Measurements from ENCODE around the gene SMURF1.
"Not testable (repeated sequence)": the region's sequence is repeated elsewhere in the genome, so short reads cannot be mapped to it uniquely, and the experiment has no call there.

The SMURF1 gene

DNA sequence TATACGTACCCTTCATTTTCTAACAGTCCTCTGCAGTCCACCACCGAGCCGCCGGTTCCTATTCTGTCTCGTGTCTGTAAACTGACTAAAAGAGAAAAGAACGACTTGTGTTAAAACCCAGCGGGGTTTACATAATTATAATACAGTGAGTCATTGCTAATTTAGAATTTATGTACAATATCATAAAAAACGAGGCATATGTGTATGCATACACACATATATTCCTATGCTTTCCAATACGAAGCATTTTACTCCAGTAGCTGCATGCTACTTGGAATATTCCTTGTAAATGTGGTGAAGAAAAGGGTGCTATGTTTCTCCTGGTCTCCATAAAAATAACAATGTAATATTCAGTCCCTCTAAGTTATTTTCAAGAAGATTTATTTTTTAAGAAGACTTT, 89.1 kb downstream of the SMURF1 start:
- FAIRE-seq: no peak
- no peak for DNase-seq (ENCODE audit: insufficient read length, low spot score)
- TF ChIP-seq POLR2A (IDR thresholded peaks at IDR 0.05; ENCODE audit: low read depth, low read length): no peak
- TF ChIP-seq POU2F2 (IDR thresholded peaks at IDR 0.05; ENCODE audit: low read depth, low read length): no peak
- no peak for TF ChIP-seq TAF1 (IDR thresholded peaks at IDR 0.05; ENCODE audit: low read depth, low read length)
- TF ChIP-seq SPI1 (IDR thresholded peaks at IDR 0.05; ENCODE audit: low read depth, low read length): no peak
- TF ChIP-seq POLR2AphosphoS5 (IDR thresholded peaks at IDR 0.05; ENCODE audit: low read depth, low read length): no peak
- no peak for TF ChIP-seq PAX5 (IDR thresholded peaks at IDR 0.05; ENCODE audit: insufficient read depth, low read length, severe bottlenecking)

DNA sequence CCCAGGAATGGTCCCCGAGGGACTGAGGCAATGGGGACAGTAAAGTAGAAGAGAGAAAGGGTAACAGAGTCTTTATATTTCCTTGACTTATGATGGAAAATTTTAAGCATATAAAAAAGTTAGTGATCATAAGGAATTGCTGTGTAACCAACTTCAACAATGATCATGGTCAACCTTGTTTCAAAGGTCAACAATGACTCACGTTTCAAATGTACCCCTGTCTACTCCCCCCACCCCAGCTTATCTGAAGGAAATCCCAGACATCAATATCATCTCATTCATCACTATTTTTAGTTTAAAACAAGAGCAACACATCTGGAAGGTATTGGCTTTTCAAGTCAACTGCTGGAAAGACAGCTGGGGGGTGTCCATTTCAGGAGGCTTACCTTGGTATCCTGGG, 92.9 kb downstream of the SMURF1 start:
- no peak for TF ChIP-seq POLR2A (IDR thresholded peaks at IDR 0.05; ENCODE audit: low read depth, low read length)
- no peak for TF ChIP-seq POLR2AphosphoS5 (IDR thresholded peaks at IDR 0.05; ENCODE audit: low read depth, low read length)
- TF ChIP-seq SPI1 (IDR thresholded peaks at IDR 0.05; ENCODE audit: low read depth, low read length): no peak
- no peak for TF ChIP-seq PAX5 (IDR thresholded peaks at IDR 0.05; ENCODE audit: insufficient read depth, low read length, severe bottlenecking)
- TF ChIP-seq TAF1 (IDR thresholded peaks at IDR 0.05; ENCODE audit: low read depth, low read length): no peak
- no peak for TF ChIP-seq POU2F2 (IDR thresholded peaks at IDR 0.05; ENCODE audit: low read depth, low read length)
- DNase-seq (ENCODE audit: insufficient read length, low spot score) (no peak), FAIRE-seq (no peak)

DNA sequence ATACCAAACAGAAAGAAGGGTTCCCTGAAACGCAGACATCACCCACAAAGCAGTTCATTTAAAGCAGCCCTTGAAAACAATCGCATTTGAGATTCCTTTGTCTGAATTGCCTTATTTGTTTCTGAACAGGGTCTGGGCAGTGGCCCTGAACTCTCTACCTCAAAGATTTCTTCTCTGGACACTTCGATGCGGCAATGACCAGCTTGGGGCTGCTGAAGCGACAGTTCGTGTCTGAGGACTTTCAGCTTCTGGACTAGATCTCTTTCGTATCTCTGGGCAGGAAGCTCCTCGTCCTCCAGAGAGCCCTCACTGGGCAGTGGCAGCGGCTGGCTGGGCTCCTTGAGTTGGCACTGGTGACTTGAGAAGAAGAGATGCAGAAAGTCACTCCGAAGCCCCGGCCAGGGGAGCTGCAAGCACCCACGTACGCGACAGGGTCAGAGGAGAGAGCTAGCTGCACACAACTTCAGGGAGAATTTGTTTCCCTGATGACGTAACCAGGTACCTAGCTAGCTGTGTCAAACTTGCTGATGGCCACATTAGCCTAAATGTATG, 96.3 kb downstream of the SMURF1 start:
- TF ChIP-seq PAX5 (IDR thresholded peaks at IDR 0.05; ENCODE audit: insufficient read depth, low read length, severe bottlenecking): no peak
- TF ChIP-seq POU2F2 (IDR thresholded peaks at IDR 0.05; ENCODE audit: low read depth, low read length): no peak
- no peak for TF ChIP-seq POLR2A (IDR thresholded peaks at IDR 0.05; ENCODE audit: low read depth, low read length)
- no peak for TF ChIP-seq SPI1 (IDR thresholded peaks at IDR 0.05; ENCODE audit: low read depth, low read length)
- no peak for TF ChIP-seq POLR2AphosphoS5 (IDR thresholded peaks at IDR 0.05; ENCODE audit: low read depth, low read length)
- no peak for TF ChIP-seq TAF1 (IDR thresholded peaks at IDR 0.05; ENCODE audit: low read depth, low read length)
- FAIRE-seq: no peak
- no peak for DNase-seq (ENCODE audit: insufficient read length, low spot score)

DNA sequence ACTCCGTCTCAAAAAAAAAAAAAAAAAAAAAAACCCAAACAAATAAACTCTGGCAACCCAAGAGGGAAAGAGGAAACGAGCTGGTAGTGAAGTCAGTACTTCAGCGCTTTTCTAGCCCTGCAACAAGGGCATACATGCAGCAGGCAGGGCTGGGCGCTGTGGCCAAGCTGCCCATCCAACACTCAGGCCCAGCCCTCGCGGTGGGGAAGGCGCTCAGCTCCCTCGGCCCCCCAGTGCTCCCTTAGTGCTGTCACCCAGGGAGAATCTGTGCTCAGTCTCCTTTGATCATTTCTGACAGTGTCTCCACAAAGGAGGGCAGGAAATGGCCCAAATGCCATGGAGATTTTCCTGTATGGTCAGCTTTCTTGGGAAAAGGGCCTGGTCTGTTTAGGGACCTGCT, 97.2 kb downstream of the SMURF1 start:
- FAIRE-seq (no peak), DNase-seq (ENCODE audit: insufficient read length, low spot score) (no peak)
- TF ChIP-seq SPI1 (IDR thresholded peaks at IDR 0.05; ENCODE audit: low read depth, low read length) (no peak), POLR2AphosphoS5 (IDR thresholded peaks at IDR 0.05; ENCODE audit: low read depth, low read length) (no peak), POLR2A (IDR thresholded peaks at IDR 0.05; ENCODE audit: low read depth, low read length) (no peak), POU2F2 (IDR thresholded peaks at IDR 0.05; ENCODE audit: low read depth, low read length) (no peak), PAX5 (IDR thresholded peaks at IDR 0.05; ENCODE audit: insufficient read depth, low read length, severe bottlenecking) (no peak), TAF1 (IDR thresholded peaks at IDR 0.05; ENCODE audit: low read depth, low read length) (no peak)

DNA sequence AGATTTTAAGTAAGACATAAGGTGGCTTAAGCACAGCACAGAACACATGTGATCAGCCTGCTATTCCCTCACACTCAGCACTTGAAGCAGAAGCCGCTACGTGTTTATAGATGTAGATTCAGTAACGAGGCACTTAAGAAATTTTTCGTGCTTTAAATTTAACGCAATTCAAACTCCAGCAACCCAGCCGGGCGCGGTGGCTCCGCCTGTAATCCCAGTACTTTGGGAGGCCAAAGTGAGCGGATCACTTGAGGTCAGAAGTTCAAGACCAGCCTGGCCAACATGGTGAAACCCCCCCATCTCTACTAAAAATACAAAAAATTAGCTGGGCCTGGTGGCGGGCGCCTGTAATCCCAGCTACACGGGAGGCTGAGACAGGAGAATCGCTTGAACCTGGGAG, 97.6 kb downstream of the SMURF1 start:
- DNase-seq (ENCODE audit: insufficient read length, low spot score); FAIRE-seq: not testable (repeated sequence)

DNA sequence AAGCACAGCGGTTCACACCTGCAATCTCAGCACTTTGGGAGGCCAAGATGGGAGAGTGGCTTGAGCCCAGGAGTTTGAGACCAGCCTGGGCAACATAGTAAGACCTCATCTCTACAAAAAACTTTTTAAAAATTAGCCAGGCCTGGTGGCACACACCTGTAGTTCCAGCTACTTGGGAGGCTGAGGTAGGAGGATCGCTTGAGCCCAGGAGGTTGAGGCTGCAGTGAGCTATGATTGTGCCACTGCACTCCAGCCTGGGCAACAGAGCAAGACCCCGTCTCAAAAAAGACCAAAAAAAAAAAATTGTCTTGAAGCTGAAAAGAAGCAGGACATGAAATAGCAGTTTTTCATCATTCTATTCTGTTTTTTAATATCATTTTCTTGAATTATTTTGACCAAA, 99.0 kb downstream of the SMURF1 start:
- not testable (repeated sequence) for FAIRE-seq; DNase-seq (ENCODE audit: insufficient read length, low spot score)

DNA sequence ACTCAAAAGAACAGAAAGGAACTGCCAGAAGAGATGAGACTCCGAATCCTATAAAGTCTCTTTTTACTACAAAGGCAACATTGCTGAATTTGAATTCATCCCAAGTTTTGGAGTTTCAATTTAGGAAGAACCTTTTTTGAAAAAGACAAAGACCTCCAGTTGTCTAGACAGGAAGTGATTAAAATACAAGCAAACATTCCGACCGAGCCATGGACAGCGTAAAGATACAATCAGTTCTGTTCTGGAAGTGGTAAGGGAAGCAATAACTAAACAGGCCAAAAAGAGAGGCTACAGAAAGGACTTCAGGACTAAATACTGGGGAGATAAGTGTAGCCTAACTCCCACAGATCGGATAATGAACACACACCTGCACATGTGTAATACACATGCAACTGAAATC, 101.0 kb downstream of the SMURF1 start:
- TF ChIP-seq TAF1 (IDR thresholded peaks at IDR 0.05; ENCODE audit: low read depth, low read length): no peak
- no peak for TF ChIP-seq PAX5 (IDR thresholded peaks at IDR 0.05; ENCODE audit: insufficient read depth, low read length, severe bottlenecking)
- TF ChIP-seq POU2F2 (IDR thresholded peaks at IDR 0.05; ENCODE audit: low read depth, low read length): no peak
- TF ChIP-seq SPI1 (IDR thresholded peaks at IDR 0.05; ENCODE audit: low read depth, low read length): no peak
- no peak for TF ChIP-seq POLR2A (IDR thresholded peaks at IDR 0.05; ENCODE audit: low read depth, low read length)
- no peak for TF ChIP-seq POLR2AphosphoS5 (IDR thresholded peaks at IDR 0.05; ENCODE audit: low read depth, low read length)
- DNase-seq (ENCODE audit: insufficient read length, low spot score) (no peak), FAIRE-seq (no peak)

DNA sequence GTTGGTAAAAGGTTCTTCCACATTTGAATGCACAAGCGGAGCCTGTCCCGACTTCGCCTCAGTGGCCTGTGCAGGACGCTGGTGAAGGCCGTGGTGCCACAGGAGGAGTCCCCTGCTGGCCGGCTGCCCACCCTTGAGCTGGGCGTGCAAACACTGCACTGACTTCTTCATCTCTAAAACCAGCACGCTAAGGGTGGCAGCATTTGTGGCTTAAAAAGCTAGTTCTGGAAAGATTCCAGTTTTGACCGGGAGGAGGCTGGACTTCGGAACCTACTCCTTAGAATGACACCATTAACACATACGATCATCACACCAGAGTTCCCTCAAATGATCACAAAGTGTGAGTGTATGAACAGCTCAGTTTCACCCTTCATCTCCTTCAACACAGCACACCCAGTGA, 102.4 kb downstream of the SMURF1 start:
- DNase-seq (ENCODE audit: insufficient read length, low spot score): no peak
- TF ChIP-seq PAX5 (IDR thresholded peaks at IDR 0.05; ENCODE audit: insufficient read depth, low read length, severe bottlenecking) (no peak), POU2F2 (IDR thresholded peaks at IDR 0.05; ENCODE audit: low read depth, low read length) (no peak), SPI1 (IDR thresholded peaks at IDR 0.05; ENCODE audit: low read depth, low read length) (no peak), POLR2AphosphoS5 (IDR thresholded peaks at IDR 0.05; ENCODE audit: low read depth, low read length) (no peak), TAF1 (IDR thresholded peaks at IDR 0.05; ENCODE audit: low read depth, low read length) (no peak), POLR2A (IDR thresholded peaks at IDR 0.05; ENCODE audit: low read depth, low read length) (no peak)
- no peak for FAIRE-seq

DNA sequence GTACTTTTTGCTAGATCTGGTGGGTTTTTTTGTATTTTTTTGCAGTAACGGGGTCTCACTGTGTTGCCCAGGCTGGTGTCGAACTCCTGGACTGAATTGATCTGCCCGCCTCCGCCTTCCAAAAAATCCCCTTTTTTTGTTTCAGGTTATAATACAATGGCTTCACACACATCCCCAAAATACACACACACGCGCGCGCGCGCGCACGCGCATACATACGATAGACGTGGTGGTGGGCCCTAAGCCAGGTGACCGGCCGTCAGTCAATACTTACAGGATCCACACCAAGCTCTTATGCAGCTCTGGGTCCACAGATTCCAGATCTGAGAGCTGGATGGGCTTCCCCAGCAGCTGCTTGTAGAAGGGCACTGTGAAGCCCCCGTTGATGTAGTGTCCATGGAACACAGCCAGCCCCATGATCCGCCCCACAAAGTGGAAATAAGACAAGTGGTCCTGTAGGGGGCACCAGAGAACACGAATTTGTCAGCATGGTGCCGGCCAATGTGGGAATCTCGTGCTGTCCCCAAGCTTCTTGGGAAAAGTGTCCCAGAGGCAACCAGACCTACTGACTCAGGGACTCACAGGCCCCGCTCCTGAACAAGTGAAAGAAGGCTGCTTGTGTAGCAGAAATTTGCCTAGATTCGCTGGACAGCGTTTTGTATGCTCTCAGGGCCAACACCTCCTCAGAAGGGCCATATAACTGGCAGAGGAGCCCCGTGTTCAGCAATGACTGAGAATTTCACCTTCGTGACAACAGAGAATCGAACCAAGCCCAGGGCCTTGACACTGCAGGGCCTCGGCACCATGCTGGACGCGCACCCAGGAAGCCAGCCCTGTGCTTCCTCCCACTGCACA, 103.6 kb downstream of the SMURF1 start:
- DNase-seq (ENCODE audit: insufficient read length, low spot score): peak; percentile 72
- peak; percentile 85 for FAIRE-seq
- TF ChIP-seq POU2F2 (IDR thresholded peaks at IDR 0.05; ENCODE audit: low read depth, low read length): no peak
- no peak for TF ChIP-seq TAF1 (IDR thresholded peaks at IDR 0.05; ENCODE audit: low read depth, low read length)
- TF ChIP-seq PAX5 (IDR thresholded peaks at IDR 0.05; ENCODE audit: insufficient read depth, low read length, severe bottlenecking): no peak
- no peak for TF ChIP-seq POLR2A (IDR thresholded peaks at IDR 0.05; ENCODE audit: low read depth, low read length)

DNA sequence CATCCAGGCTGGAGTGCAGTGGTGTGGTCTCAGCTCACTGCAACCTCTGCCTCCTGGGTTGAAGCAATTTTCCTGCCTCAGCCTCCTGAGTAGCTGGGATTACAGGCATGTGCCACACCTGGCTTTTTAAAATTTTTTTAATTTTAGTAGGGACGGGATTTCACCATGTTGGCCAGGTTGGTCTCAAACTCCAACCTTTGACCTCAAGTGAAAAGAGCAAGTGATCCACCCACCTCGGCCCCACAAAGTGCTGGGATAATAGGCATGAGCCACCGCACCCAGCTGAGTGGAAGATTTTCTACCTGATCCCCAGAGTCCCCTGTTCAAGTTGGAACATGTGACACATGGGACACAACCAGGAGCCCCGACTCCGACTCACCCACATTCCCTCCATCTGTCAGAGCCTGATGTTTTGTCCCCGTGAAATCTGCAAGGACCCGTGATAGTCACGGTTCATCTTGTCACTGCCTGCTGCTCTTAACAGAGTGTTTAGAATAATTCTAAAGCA, 104.5 kb downstream of the SMURF1 start:
- FAIRE-seq (no peak), DNase-seq (ENCODE audit: insufficient read length, low spot score) (no peak)
- no peak for TF ChIP-seq POU2F2 (IDR thresholded peaks at IDR 0.05; ENCODE audit: low read depth, low read length)
- no peak for TF ChIP-seq POLR2AphosphoS5 (IDR thresholded peaks at IDR 0.05; ENCODE audit: low read depth, low read length)
- TF ChIP-seq SPI1 (IDR thresholded peaks at IDR 0.05; ENCODE audit: low read depth, low read length): no peak
- no peak for TF ChIP-seq PAX5 (IDR thresholded peaks at IDR 0.05; ENCODE audit: insufficient read depth, low read length, severe bottlenecking)
- TF ChIP-seq TAF1 (IDR thresholded peaks at IDR 0.05; ENCODE audit: low read depth, low read length): no peak
- no peak for TF ChIP-seq POLR2A (IDR thresholded peaks at IDR 0.05; ENCODE audit: low read depth, low read length)

Data from GM12891 (cell line).